ENCODE results near the gene FAM163B. TPM values are rescaled to one million over a fixed set of nuclear protein-coding genes. Genes with fewer than 3 reads are reported as not detected.

FAM163B gene
- total RNA-seq, 1 donor from 2014 or later = not detected

- Mint-ChIP-seq H3K9me3 (ENCODE audit: unreplicated experiment) (no peaks in the 10 kb centered on the region), H3K27ac (ENCODE audit: unreplicated experiment) (no peak overlapping the region), H3K36me3 (ENCODE audit: unreplicated experiment) (no peaks in the 10 kb centered on the region), H3K4me3 (ENCODE audit: unreplicated experiment) (no peak overlapping the region), H3K27me3 (ENCODE audit: unreplicated experiment) (peaks cover 30% of the 10 kb centered on the region), H3K4me1 (ENCODE audit: unreplicated experiment) (peaks cover 9% of the 10 kb centered on the region)
- TF ChIP-seq CTCF (IDR thresholded peaks at IDR 0.05) = no peak
- DNase-seq (ENCODE audit: extremely low spot score, unreplicated experiment) = no peak
These were observed 33.8 kb downstream of the FAM163B start for GRCh38 chr9:133575186-133576030.

GRCh38 chr9:133574771-133575170 lies 34.4 kb downstream of the FAM163B start:
- H3K27me3 Mint-ChIP-seq (ENCODE audit: unreplicated experiment) = peaks cover 29% of the 10 kb centered on the region
- no peaks in the 10 kb centered on the region for H3K36me3 Mint-ChIP-seq (ENCODE audit: unreplicated experiment)
- DNase-seq (ENCODE audit: extremely low spot score, unreplicated experiment) = no peak
- no peaks in the 10 kb centered on the region for H3K9me3 Mint-ChIP-seq (ENCODE audit: unreplicated experiment)
- no peak for TF ChIP-seq CTCF (IDR thresholded peaks at IDR 0.05)
- H3K4me3 Mint-ChIP-seq (ENCODE audit: unreplicated experiment) = no peak overlapping the region
- H3K4me1 Mint-ChIP-seq (ENCODE audit: unreplicated experiment) = peaks cover 10% of the 10 kb centered on the region
- no peak overlapping the region for H3K27ac Mint-ChIP-seq (ENCODE audit: unreplicated experiment)

GRCh38 chr9:133573791-133574515 lies 35.2 kb downstream of the FAM163B start:
- Mint-ChIP-seq H3K4me1 (ENCODE audit: unreplicated experiment) (peaks cover 10% of the 10 kb centered on the region), H3K4me3 (ENCODE audit: unreplicated experiment) (no peak overlapping the region), H3K36me3 (ENCODE audit: unreplicated experiment) (no peaks in the 10 kb centered on the region), H3K9me3 (ENCODE audit: unreplicated experiment) (no peaks in the 10 kb centered on the region), H3K27me3 (ENCODE audit: unreplicated experiment) (peaks cover 31% of the 10 kb centered on the region), H3K27ac (ENCODE audit: unreplicated experiment) (no peak overlapping the region)
- no peak for TF ChIP-seq CTCF (IDR thresholded peaks at IDR 0.05)
- DNase-seq (ENCODE audit: extremely low spot score, unreplicated experiment) = no peak

GRCh38 chr9:133572821-133573361 lies 36.3 kb downstream of the FAM163B start:
- no peak overlapping the region for H3K4me3 Mint-ChIP-seq (ENCODE audit: unreplicated experiment)
- no peak for DNase-seq (ENCODE audit: extremely low spot score, unreplicated experiment)
- H3K9me3 Mint-ChIP-seq (ENCODE audit: unreplicated experiment) = no peaks in the 10 kb centered on the region
- H3K4me1 Mint-ChIP-seq (ENCODE audit: unreplicated experiment) = peaks cover 10% of the 10 kb centered on the region
- H3K27ac Mint-ChIP-seq (ENCODE audit: unreplicated experiment) = no peak overlapping the region
- TF ChIP-seq CTCF (IDR thresholded peaks at IDR 0.05) = no peak
- H3K27me3 Mint-ChIP-seq (ENCODE audit: unreplicated experiment) = peaks cover 29% of the 10 kb centered on the region
- no peaks in the 10 kb centered on the region for H3K36me3 Mint-ChIP-seq (ENCODE audit: unreplicated experiment)

All from osteocyte (in vitro differentiated cells).